Measurements from ENCODE around the gene PFKFB2.
"Not testable (repeated sequence)": the region's sequence is repeated elsewhere in the genome, so short reads cannot be mapped to it uniquely, and the experiment has no call there.

The PFKFB2 gene

GRCh38 chr1:207039380-207040180 is 13.5 kb upstream of the PFKFB2 start:
- DNase-seq (ENCODE audit: low read depth), result no peak
- no peak overlapping the region for H3K4me3 ChIP-seq (ENCODE audit: low read depth, low read length)
- TF ChIP-seq CTCF (conservative IDR thresholded peaks at IDR 0.05; ENCODE audit: low read depth, low read length), result no peak

GRCh38 chr1:207040181-207040533 is 12.9 kb upstream of the PFKFB2 start:
- no peak for TF ChIP-seq CTCF (conservative IDR thresholded peaks at IDR 0.05; ENCODE audit: low read depth, low read length)
- DNase-seq (ENCODE audit: low read depth), result peak; percentile 41
- no peak overlapping the region for H3K4me3 ChIP-seq (ENCODE audit: low read depth, low read length)

GRCh38 chr1:207041397-207041796 is 11.7 kb upstream of the PFKFB2 start:
- not testable (repeated sequence) for H3K4me3 ChIP-seq (ENCODE audit: low read depth, low read length); DNase-seq (ENCODE audit: low read depth)

- DNase-seq (ENCODE audit: low read depth), result no peak
- TF ChIP-seq CTCF (conservative IDR thresholded peaks at IDR 0.05; ENCODE audit: low read depth, low read length), result no peak
- H3K4me3 ChIP-seq (ENCODE audit: low read depth, low read length), result no peak overlapping the region
Measured at GRCh38 chr1:207045453-207045852, 7.6 kb upstream of the PFKFB2 start.

GRCh38 chr1:207047505-207047904 is 5.6 kb upstream of the PFKFB2 start:
- DNase-seq (ENCODE audit: low read depth), result no peak
- H3K4me3 ChIP-seq (ENCODE audit: low read depth, low read length), result no peak overlapping the region
- TF ChIP-seq CTCF (conservative IDR thresholded peaks at IDR 0.05; ENCODE audit: low read depth, low read length), result no peak

GRCh38 chr1:207048041-207048440 is 5.0 kb upstream of the PFKFB2 start:
- TF ChIP-seq CTCF (conservative IDR thresholded peaks at IDR 0.05; ENCODE audit: low read depth, low read length), result no peak
- DNase-seq (ENCODE audit: low read depth), result no peak
- H3K4me3 ChIP-seq (ENCODE audit: low read depth, low read length), result no peak overlapping the region

- no peak for TF ChIP-seq CTCF (conservative IDR thresholded peaks at IDR 0.05; ENCODE audit: low read depth, low read length)
- DNase-seq (ENCODE audit: low read depth), result no peak
- H3K4me3 ChIP-seq (ENCODE audit: low read depth, low read length), result no peak overlapping the region
Measured at GRCh38 chr1:207049054-207049453, 4.0 kb upstream of the PFKFB2 start.
